ENCODE results near the gene LRMDA.

GRCh38 chr10:75403939-75404814 lies 27.2 kb upstream of the LRMDA start:
- TF ChIP-seq CTCF (IDR thresholded peaks at IDR 0.05; ENCODE audit: borderline replicate concordance, extremely low read depth, low read length, poor library complexity, severe bottlenecking) (no peak), EZH2 (IDR thresholded peaks at IDR 0.05; ENCODE audit: borderline replicate concordance, low read depth, low read length, severe bottlenecking) (no peak)

Measured in DND-41 (cell line).